ENCODE results near the gene KRT16.
"Not testable (repeated sequence)": the region's sequence is repeated elsewhere in the genome, so short reads cannot be mapped to it uniquely, and the experiment has no call there.

GRCh38 chr17:41626028-41626913 is 13.7 kb upstream of the KRT16 start:
- TF ChIP-seq TAF1 (IDR thresholded peaks at IDR 0.05; ENCODE audit: borderline replicate concordance, low read depth, low read length); POLR2AphosphoS5 (IDR thresholded peaks at IDR 0.05; ENCODE audit: low read depth, low read length); POLR2A (IDR thresholded peaks at IDR 0.05; ENCODE audit: low read depth, low read length): not testable (repeated sequence)
